HG02852 (cell line): ENCODE results near the gene BRF1.
"Not testable (repeated sequence)": the region's sequence is repeated elsewhere in the genome, so short reads cannot be mapped to it uniquely, and the experiment has no call there.

Experiments used
- ATAC-seq: cut with Tn5 transposase; IDR thresholded peaks from one replicate; pipeline ENCODE4 v1.9.1; 2021; ENCODE audit warnings: mild to moderate bottlenecking, moderate library complexity; ENCODE audit not compliant: unreplicated experiment

BRF1 gene

GRCh38 chr14:105300542-105301102 lies at the start of gene BRF1:
Gene BRF1 (minus strand): TSS chr14:105301001. CDS start chr14:105300629, 372 bp downstream.
- peak; percentile 81 for ATAC-seq

- no peak for ATAC-seq
Measured at GRCh38 chr14:105349992-105350391, 49.2 kb upstream of the BRF1 start.

GRCh38 chr14:105348945-105349699 lies 48.3 kb upstream of the BRF1 start:
- ATAC-seq, result no peak

GRCh38 chr14:105348169-105348944 lies 47.6 kb upstream of the BRF1 start:
- ATAC-seq, result no peak

- no peak for ATAC-seq
Measured at GRCh38 chr14:105347587-105347968, 46.8 kb upstream of the BRF1 start.

GRCh38 chr14:105346876-105347586 lies 46.2 kb upstream of the BRF1 start:
- ATAC-seq, result no peak

GRCh38 chr14:105346200-105346533 lies 45.4 kb upstream of the BRF1 start:
- no peak for ATAC-seq

GRCh38 chr14:105343194-105343593 lies 42.4 kb upstream of the BRF1 start:
- no peak for ATAC-seq

GRCh38 chr14:105340821-105341733 lies 40.3 kb upstream of the BRF1 start:
- no peak for ATAC-seq

- no peak for ATAC-seq
Measured at GRCh38 chr14:105337966-105338741, 37.4 kb upstream of the BRF1 start.

GRCh38 chr14:105337433-105337832 lies 36.6 kb upstream of the BRF1 start:
- no peak for ATAC-seq

GRCh38 chr14:105336477-105337287 lies 35.9 kb upstream of the BRF1 start:
- no peak for ATAC-seq

GRCh38 chr14:105335735-105336476 lies 35.1 kb upstream of the BRF1 start:
- no peak for ATAC-seq

- ATAC-seq, result not testable (repeated sequence)
Measured at GRCh38 chr14:105335231-105335542, 34.4 kb upstream of the BRF1 start.

- no peak for ATAC-seq
Measured at GRCh38 chr14:105334383-105335230, 33.8 kb upstream of the BRF1 start.

GRCh38 chr14:105333613-105334364 lies 33.0 kb upstream of the BRF1 start:
- ATAC-seq, result no peak
